Stimulated activated CD8-positive, alpha-beta memory T cell treated with anti-CD3 and anti-CD28 coated beads, Interleukin-2, amount 100 ng/mL, for 1 hour (primary cell): ENCODE results near the gene FCRL5.
"Not testable (repeated sequence)": the region's sequence is repeated elsewhere in the genome, so short reads cannot be mapped to it uniquely, and the experiment has no call there.

ENCODE experiments used
- DNase-seq, 2 donors: peaks; one replicate each; pipeline ENCODE4 v3.0.0-alpha.2; 2020; ENCODE audit warnings: low read depth in 2 of 2

Gene FCRL5

DNA sequence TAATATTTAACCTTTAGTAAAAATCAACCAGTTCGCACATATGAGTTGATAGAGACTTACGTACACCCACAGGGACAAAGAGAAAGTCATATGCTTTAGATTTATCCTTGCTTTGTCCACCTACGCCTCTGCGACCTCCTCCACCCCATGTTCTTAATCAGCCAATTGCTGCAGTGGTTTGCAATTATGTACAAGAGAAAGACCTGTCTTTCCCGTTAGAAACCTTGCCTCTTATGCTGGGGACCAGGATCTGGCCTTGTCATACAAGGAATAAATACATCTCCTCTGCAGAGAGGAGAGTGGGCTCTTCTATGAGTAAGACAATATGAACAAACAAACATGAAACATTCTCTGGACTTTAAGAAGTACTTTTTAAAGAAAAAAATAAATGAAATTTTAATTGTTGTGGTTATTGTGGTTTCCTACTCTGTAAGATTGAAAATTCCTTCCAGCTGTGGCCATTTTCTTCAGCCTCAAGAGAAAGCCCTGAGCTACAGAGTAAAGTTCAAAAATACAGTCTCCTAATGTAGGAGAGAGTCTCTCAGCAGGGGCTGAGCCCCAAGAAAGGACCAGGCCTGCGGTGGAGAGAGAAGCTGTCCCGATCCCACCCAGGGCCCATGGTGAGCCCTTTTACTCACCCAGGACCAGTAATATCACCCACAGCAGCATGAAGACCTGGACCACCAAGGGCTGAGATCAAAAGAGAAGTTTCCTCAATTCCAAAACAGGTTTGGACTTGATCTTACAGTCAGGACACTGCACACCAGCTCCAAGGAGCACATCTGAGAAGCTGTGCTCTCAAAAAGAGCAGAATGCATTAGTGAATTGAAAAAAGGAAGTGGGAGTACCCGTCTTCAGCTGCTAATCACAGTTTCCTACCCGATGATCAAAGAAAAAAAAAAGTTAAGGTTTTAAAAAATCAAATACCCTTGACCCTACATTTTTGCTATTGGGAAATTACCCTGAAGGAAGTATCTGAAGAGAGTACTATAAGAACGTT is at the start of gene FCRL5:
Gene FCRL5, minus strand, starts transcription at position 822 of the 1,000 bp plus-strand sequence. Its CDS starts 153 bp downstream, at position 669.
- no peak for DNase-seq

- no peak for DNase-seq
Measured at GRCh38 chr1:157600236-157600635, 47.9 kb upstream of the FCRL5 start.

DNA sequence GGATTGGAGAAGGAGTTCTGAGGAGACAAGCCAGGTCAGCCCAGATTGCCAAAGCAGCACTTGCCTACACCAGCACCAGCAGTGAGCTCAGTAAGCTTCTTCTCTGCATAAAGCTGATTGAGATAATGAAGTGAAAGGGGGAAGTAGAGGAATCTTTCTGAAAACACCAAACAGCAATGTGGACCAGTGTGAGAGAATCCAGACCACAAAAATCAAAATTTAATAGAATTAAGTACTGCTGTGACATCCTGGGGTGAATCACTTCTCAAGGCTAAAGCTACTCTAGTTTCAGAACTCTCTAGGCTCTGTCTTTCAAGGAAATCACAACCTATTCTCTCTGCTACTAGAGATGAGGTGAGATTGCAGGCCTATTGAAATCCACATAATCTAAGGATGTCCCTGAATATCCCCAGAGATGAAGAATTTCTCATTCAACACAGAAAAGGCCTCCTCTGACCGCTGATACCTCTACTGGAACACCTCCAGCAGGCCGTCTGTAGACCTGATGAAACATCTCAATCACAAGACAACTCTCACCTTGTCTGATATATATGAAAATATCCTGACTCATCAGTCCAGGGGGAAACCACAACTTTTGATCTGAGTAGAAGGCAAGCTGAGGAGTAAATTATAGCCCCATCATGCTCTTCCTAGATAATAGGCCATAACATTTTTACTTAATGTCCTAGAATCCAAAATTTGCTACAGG is 45.8 kb upstream of the FCRL5 start, which contains the start of gene FCRL4:
Gene FCRL4, minus strand, starts transcription at position 127 of the 709 bp plus-strand sequence. CDS start 141 bp downstream, outside the sequence.
- no peak for DNase-seq

GRCh38 chr1:157596384-157596783 is 44.1 kb upstream of the FCRL5 start:
- DNase-seq, result no peak

DNA sequence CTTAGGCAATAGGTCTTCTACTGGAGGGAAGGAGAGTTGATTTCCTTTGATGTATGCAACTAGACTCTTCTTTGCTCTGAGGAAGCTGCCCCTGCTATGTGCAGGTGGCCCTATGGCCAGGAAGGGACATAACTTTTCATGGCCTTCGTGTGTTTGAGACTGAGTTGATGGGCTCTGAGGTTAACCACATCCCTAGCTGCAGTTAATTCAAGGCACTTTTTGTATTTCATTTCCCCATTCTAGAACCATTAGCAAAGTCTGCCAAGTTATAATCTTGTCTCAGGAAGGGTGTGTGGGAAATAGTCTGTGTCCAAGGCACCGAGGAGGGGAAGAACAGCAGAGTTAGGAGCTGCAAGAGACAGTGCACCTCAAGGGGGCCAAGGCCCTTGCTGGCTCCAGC is 43.0 kb upstream of the FCRL5 start:
- DNase-seq, result no peak

DNA sequence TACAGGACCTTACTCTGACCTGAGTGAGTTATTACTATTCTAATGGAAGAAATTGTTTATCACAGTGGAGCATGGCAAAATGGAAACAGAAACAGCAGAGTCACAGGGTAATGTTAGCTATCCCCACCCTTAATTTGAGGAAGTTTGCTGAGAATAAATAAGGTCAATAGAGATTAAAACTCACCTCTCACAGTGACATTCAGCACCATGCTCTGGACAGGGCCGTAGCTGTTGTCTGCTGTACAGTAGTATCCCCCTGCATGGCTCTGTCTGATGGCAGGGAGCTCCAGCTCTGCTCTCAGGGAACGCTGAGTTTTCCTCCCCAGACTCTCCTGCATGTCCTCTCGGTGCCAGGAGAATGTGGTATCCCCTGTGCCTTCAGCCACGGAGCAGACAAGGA is 33.7 kb upstream of the FCRL5 start:
- DNase-seq, result no peak

DNA sequence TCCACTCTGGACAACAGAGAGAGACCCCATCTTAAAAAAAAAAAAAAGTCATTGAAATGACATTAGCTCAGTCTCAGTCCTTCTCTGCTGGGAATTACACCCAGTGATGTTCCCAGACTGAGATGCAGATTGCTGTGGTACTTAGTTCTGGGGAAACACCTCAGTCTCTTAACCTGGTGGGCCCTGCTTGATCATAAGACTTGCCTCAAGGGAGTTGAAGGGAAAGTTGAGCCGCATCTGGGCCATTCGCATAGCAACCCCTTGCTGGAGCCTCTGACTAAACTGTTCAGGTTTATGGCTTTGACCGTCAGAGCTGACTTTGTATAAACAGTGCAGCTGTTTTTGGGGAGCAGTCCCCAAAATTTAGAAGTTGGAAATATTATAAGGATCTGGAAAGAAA is 32.2 kb upstream of the FCRL5 start:
- no peak for DNase-seq

DNA sequence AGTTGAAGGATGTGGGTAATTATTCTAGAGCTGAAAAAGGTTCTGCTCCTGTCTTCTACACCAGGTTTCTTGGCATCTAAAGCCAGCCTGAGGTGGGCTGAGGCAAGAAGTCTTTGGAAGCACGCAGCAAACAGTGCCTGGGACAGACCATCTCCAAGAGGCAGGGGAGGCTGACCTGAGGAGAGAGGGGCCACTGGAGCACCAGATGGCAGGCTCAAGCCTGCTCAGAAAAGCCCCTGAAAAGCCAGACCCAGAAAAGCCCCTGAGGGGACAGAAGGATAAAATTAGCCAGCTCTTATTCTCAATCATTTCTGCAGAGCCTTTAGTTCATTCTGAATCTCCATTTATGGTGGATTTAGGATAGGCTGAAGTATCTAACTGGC is 28.5 kb upstream of the FCRL5 start:
- DNase-seq, result no peak

DNA sequence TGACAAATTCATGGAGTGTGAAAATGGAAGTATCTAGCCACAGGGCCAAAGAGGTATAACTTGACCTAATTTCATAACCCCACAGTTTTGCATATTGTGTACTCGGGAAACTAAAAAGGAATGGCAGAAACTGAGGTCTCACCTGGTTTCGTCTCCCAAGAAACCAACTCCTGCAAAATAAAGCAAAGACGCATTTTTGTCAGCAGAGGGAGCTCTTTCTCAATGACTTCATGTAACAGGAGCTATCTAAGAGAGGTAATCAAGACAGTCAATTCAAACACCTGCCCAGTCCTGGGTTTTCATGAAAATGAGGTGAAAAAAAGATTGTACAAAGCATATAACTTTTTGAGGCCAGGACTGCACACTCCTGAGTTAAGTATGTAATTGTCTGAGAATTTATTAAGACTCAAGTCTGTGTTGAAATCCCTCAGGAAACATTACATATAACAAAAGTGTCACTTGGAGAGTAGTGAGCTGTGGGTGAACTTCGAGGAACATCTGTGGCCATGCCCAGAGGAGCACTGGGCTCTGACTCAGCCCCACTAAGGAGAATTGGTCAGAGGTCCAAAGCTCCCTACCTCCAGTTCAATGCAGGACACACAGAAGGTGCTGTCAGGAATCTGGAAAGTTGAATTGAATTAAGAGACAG is 28.0 kb upstream of the FCRL5 start:
- DNase-seq, result no peak

GRCh38 chr1:157577420-157577819 is 25.1 kb upstream of the FCRL5 start:
- DNase-seq, result no peak

- no peak for DNase-seq
Measured at GRCh38 chr1:157575744-157576143, 23.4 kb upstream of the FCRL5 start.

DNA sequence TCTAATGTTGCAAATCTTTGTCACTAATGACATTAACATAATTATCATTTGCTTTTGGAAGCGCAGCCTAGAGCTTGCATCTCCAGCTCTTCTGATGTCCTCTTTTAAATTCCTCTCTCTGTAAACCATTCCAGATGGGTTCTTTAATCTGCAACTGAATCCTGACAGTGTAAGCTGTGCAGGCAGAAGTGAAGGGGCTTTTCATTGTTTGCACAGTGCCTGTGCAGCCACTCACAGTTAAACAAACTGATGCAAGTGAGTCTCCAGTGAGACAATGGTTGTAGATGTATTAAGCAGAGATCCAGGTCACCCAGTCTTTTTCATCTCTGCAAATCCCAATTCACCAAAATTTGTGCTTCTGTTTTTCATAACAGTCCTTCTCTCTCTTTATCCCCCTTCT is 22.5 kb upstream of the FCRL5 start:
- DNase-seq, result no peak

- no peak for DNase-seq
Measured at GRCh38 chr1:157566484-157567300, 14.4 kb upstream of the FCRL5 start.

GRCh38 chr1:157562515-157562914 is 10.2 kb upstream of the FCRL5 start:
- DNase-seq, result no peak

GRCh38 chr1:157558119-157558518 is 5.8 kb upstream of the FCRL5 start:
- no peak for DNase-seq

DNA sequence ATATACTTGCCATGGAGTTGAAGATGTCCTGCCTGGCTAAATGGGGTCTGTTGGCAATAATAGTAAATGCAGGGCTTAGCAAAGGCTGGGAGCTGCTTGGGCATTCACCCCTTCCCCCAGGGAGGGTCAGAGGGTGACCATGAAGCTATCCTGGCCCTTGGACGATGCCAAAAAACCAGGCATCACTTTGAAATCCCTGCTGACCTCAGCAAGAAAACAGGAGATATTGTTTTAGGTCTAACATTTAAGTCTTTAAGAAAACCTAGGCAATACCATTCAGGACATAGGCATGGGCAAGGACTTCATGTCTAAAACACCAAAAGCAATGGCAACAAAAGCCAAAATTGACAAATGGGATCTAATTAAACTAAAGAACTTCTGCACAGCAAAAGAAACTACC is 4.2 kb downstream of the FCRL5 start:
- DNase-seq, result not testable (repeated sequence)

GRCh38 chr1:157542676-157543075 is 9.6 kb downstream of the FCRL5 start:
- DNase-seq, result no peak

GRCh38 chr1:157540852-157541251 is 11.5 kb downstream of the FCRL5 start:
- DNase-seq, result no peak

- DNase-seq, result no peak
Measured at GRCh38 chr1:157540160-157540748, 12.1 kb downstream of the FCRL5 start.

- no peak for DNase-seq
Measured at GRCh38 chr1:157539568-157539967, 12.7 kb downstream of the FCRL5 start.

DNA sequence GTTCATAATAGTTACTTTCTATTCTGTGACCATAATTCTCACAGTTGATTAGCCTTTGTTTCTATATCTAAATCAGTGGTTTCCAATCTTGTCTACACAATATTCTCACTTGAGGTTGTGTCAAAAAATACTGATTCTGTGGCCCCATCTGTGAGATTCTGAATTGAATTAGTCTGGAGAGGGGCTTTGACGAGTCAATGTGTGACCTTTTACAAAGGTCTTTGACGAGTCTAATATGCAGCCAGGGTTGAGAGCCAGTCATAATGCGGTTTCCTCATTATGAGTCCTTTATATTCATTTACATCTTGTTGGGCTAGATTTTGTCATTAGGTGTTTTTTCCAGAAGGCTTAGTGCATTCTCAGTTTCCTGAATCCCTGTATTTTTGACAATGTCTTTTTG is 19.7 kb downstream of the FCRL5 start:
- no peak for DNase-seq
